HG02870 (cell line): Measurements from ENCODE around the gene ARTN.

Experiments
- ATAC-seq: cut with Tn5 transposase; IDR thresholded peaks from one replicate; pipeline ENCODE4 v1.9.1; 2021; ENCODE audit warnings: mild to moderate bottlenecking, moderate library complexity; ENCODE audit not compliant: unreplicated experiment

The ARTN gene, protein sequence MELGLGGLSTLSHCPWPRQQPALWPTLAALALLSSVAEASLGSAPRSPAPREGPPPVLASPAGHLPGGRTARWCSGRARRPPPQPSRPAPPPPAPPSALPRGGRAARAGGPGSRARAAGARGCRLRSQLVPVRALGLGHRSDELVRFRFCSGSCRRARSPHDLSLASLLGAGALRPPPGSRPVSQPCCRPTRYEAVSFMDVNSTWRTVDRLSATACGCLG

DNA sequence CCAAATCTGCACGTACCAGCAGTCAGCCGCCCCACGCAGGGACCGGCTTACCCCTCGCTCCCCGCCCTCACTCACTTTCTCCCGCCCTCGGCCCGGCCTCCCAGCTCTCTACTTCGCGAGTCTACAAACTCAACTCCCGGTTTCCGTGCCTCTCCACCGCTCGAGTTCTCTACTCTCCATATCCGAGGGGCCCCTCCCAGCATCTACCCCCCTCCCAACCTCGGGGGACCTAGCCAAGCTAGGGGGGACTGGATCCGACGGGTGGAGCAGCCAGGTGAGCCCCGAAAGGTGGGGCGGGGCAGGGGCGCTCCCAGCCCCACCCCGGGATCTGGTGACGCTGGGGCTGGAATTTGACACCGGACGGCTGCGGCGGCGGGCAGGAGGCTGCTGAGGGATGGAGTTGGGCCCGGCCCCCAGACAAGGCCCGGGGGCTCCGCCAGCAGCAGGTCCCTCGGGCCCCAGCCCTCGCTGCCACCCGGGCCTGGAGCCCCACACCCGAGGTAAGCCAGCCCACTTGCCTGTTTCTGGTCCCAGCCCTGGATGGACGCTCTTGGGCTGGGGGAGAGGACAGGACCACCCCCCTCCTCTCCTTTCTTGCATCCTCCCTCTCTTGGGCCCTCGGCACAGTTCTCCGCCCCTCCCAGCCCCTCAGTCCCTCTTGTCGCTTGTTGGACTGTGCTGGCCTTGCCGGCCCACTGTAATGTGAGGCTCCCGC lies at the start of gene ARTN:
Gene ARTN, plus strand, starts transcription at position 416 of the 715 bp plus-strand sequence. CDS start 1,856 bp downstream, outside the sequence.
- no peak for ATAC-seq

GRCh38 chr1:43885279-43885801 lies 48.3 kb upstream of the ARTN start:
- ATAC-seq, result no peak

GRCh38 chr1:43887748-43888147 lies 45.9 kb upstream of the ARTN start:
- ATAC-seq, result no peak

DNA sequence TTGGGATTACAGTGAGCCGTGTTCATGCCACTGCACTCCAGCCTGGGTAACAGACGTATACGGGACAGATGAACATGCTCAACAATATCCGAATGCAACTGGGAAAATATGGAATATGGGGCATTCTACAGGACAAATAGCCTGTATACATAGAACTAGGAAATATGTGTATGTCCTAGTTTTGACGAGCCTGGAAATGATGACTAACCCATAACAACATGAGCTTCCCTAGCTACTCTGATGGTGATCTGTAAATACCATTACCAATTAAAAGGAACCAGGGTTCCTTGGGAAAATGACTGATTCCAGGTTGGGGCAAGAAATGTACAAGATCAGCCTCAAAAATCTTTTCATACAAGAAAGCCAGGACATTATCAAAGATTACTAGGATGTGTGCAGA lies 42.8 kb upstream of the ARTN start:
- no peak for ATAC-seq

DNA sequence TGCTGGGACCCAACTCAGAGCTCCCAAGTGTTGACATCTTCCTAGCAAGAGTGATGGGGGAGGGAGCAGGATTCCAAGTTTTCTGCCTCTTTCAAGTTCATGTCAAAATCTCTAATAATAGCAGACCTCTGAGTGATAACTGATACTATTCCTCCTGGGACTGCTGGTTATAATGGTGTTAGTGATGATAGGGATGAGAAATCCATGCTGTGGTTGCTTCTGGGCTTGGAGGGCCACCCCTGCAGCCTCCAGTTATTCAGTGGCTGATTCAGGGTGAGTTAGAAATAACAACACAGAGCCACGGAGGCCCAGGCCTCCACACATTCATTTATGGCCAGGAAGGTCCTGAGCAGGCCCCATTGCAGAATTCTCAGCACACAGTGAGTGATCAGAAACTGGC lies 40.6 kb upstream of the ARTN start:
- no peak for ATAC-seq

- ATAC-seq, result no peak
Observed at GRCh38 chr1:43898981-43899380, 34.6 kb upstream of the ARTN start.

DNA sequence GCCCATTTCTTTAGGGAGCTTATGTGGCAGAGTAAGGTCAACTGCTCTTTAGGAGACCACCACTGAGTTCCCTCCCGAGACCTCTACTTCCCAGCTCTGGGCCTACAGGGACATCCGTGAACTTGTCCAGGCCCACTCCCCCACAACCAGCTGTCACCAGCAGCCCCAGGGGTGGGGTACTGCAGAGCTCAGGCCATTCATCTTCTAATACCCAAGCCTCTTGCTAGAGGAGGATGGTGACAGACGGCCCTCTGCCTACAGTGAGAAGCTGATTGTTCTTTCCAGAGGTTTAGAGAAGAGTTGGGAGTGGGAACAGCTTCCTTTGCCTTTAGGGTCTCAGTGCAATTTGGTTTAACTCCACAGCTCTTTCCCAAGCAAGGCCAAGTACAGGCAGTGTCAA lies 33.2 kb upstream of the ARTN start:
- no peak for ATAC-seq

DNA sequence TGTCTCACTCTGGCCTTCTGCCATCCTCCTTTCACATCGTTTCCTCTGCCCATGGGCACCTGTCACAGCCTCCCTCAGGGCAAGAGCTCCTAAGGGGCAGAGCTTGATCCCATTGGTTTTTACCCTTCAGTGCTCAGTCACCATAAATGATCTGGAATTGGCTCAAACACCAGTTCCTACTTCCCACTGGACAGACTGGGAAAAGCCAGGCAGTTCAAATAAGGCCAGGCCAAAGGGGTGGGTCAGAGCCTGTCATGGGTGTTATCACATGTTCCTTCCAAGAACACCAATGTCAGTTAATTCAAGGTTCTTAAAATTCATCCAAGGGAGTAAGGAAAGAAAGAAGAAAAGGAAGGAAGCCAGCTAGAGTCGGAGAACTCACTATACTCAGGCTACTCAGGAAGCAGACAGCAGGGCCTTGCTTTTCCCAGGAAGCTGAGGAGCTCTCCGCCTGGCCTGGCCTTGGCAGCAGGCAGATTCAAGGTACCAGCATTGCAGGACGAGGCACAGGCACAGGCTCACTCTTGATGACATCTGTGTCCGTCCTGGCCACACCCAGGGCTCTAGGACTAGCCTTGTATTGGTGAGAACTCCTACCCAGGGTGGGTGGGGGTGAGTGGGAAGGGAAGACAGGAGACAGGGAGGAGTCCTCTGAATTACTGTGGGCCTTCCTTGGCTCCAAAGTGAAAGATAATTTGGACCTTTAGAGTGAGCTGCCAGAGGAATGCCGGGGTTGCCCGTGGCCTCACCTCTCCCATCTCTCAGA lies 32.2 kb upstream of the ARTN start:
- no peak for ATAC-seq

GRCh38 chr1:43902058-43902831 lies 31.4 kb upstream of the ARTN start:
- ATAC-seq, result no peak

- ATAC-seq, result no peak
Observed at GRCh38 chr1:43904660-43905551, 28.7 kb upstream of the ARTN start.

- no peak for ATAC-seq
Observed at GRCh38 chr1:43908226-43908625, 25.4 kb upstream of the ARTN start.

- ATAC-seq, result no peak
Observed at GRCh38 chr1:43908858-43909257, 24.7 kb upstream of the ARTN start.

DNA sequence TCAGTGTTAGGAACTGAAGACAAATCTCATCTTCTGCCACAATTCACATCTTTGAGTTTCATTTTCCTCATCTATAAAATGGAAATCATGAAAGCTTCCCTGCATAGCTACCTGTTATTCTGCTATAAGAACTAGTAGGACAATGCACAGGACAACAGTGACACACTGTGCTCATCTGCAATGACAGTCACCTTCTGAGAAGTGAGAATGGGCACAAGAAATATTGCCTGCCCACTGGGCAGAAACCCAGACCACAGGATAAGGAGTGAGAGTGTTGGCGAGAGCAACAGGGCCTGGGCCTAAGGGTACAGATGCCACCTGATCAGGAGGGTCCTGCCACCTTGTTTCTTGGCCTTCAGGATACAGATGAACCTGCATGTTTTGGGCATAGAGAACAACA lies 23.3 kb upstream of the ARTN start:
- no peak for ATAC-seq

DNA sequence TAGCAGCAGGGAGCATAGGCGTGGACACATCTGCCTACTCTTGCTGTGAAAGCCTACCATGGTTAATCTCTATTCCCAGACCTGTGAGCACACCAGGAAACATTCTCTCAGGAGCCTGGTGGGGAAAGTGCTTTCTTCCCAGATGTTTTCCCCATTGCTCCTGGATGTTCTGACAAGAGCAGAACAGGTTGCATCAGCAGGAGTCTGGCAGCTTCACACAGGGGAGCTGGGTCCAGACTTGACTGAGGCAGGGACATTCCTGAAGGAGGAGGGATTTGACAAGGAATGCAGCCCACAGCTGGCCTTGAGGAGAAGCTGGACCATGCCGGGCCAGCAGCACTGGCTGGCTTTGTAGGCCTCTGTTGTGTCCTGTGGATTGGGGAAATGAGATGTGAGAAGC lies 21.0 kb upstream of the ARTN start:
- ATAC-seq, result no peak

- no peak for ATAC-seq
Observed at GRCh38 chr1:43913051-43913501, 20.5 kb upstream of the ARTN start.

- no peak for ATAC-seq
Observed at GRCh38 chr1:43913666-43914360, 19.8 kb upstream of the ARTN start.

DNA sequence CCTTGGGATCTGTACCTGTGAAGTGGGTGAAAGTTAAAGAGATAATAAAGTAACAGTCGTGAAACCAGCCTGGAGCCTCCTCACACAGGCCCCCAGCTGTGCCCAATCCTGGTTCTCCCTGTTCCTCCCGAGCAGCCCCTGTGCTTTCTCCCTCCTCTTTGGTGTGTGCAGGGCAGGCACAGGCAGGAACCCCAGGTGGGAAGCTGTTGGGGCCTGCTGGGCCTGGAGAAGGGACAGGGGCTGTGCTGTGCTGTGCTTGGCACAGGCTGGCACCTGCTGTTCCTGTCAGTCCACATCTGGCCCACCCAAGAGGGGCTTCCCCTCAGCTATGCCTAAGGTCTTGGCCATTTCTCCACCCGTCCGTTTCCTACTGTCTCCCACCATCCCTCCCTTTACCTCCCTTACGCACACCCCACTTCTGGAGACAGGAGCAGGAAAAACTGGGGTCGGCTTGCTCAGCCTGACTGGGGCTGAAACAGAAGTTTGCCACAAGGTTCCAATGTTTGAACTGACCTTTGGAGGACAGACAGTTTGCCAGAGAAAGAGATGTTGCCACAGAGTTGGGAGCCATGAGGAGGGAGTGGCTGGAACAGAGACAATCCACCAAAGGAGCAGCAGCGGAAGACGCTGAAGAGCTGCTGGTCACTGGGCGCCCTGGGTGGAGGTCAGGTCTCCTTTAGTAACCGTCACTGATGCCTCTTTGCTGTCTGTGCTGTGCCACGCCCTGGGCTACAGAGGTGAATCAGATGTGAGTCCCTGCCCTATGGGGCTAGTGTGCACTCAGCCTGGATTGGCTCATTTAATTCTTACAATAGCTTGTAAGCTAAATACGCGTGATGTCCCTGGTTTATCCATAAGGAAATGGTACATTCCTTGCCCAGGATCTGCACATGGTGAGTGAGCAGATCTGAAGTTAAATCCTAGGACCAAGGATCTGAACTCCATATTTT lies 18.8 kb upstream of the ARTN start:
- ATAC-seq, result no peak

DNA sequence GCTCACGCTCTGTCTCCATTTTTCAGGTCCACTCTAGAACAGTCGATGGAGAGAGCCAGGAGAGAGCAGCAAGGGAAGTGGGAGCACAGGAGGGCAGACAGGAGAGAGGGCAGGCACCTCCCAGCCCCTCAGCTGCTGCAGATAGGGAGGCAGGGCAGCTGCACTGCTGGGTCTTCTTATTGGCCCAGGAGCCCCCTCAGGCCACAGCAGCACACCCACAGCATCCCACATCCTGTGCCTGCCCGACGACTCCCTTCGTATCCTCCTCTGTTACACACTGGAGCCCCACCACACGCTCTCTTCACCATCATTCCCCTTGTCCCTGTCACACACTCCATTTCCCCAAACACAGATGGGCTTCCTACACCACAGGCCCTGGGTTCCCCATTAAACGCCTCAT lies 13.7 kb upstream of the ARTN start:
- ATAC-seq, result no peak
